ENCODE results near the gene CUEDC1. TPM values are rescaled to one million over a fixed set of nuclear protein-coding genes. Genes with fewer than 3 reads are reported as not detected.

The CUEDC1 gene
- total and polyA plus RNA-seq, 4 donors = 19.7 to 55.7 (median 29.2) TPM

DNA sequence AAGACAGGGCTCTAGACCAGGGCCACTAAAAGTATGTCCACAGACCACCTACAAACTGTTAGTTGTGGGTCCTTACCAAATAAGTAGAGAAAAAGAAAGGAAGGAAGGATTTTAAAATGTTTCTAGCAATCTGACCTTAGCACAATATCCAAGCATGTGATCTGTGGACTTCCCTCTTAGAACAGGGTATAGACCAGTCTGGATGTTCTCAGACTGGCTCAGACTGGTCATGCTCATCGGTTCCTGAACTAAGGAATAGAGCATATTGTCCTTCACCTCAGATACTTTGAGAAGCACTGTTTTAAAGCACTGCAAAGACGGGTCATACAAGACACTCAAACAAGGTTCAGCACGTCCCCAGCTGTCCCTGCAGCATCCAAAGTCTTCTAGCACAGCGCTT, 25.8 kb downstream of the CUEDC1 start:
- Histone ChIP-seq H3K27me3 (ENCODE audit: control insufficient read depth in 3 of 3, insufficient read depth in 3 of 3, low read length in 2 of 3) (no peaks in the 10 kb centered on the region), H3K4me1 (ENCODE audit: control insufficient read depth in 5 of 5, insufficient read depth in 5 of 5, low read length in 5 of 5) (peaks cover 15 to 45% (median 20%) of the 10 kb centered on the region in 5 donors), H3K9ac (ENCODE audit: insufficient read depth in 1 of 2, low read length in 2 of 2) (no peak overlapping the region), H3K4me3 (no peak overlapping the region), H3K27ac (ENCODE audit: low read depth in 1 of 2, low read length in 1 of 2) (peak overlapping the region in 1 of 2 donors; percentile 45), H3K36me3 (ENCODE audit: control insufficient read depth in 4 of 4, insufficient read depth in 4 of 4, low read length in 4 of 4) (no peaks in the 10 kb centered on the region), H3K9me3 (ENCODE audit: control insufficient read depth in 4 of 4, insufficient read depth in 3 of 4, low read length in 3 of 4) (peaks cover 0 to 2% (median 0%) of the 10 kb centered on the region in 4 donors)
- WGBS, 2 donors = 69 to 80% methylated on average over 4 of the region's 4 CpGs
- ATAC-seq (ENCODE audit: insufficient read depth, low FRiP score) = peak; percentile 34
- TF ChIP-seq, protein P1, sequence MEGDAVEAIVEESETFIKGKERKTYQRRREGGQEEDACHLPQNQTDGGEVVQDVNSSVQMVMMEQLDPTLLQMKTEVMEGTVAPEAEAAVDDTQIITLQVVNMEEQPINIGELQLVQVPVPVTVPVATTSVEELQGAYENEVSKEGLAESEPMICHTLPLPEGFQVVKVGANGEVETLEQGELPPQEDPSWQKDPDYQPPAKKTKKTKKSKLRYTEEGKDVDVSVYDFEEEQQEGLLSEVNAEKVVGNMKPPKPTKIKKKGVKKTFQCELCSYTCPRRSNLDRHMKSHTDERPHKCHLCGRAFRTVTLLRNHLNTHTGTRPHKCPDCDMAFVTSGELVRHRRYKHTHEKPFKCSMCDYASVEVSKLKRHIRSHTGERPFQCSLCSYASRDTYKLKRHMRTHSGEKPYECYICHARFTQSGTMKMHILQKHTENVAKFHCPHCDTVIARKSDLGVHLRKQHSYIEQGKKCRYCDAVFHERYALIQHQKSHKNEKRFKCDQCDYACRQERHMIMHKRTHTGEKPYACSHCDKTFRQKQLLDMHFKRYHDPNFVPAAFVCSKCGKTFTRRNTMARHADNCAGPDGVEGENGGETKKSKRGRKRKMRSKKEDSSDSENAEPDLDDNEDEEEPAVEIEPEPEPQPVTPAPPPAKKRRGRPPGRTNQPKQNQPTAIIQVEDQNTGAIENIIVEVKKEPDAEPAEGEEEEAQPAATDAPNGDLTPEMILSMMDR (IDR thresholded peaks at IDR 0.05; ENCODE audit: control extremely low read depth, extremely low read depth) = no peak
- no peak for DNase-seq

DNA sequence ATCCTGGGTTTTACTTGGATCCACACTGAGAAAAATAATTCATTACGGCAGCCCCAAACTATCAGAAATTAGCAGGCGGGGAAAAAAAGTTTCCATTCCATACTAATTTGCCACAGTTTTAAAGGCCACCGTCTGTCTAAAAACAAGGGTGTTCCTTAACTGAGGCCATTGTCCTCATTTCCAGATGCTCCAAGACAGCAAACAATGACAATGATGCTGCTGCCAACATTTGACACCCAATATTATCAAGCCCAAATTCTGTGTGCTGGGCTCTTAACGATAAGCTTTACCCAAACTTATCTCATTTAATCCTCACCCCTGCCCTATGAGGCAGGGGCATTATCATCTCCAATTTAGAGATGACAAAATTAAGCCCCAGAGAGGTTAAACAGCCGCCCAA, 26.3 kb downstream of the CUEDC1 start:
- Histone ChIP-seq H3K9me3 (ENCODE audit: control insufficient read depth in 4 of 4, insufficient read depth in 3 of 4, low read length in 3 of 4) (peaks cover 0 to 2% (median 0%) of the 10 kb centered on the region in 4 donors), H3K27ac (ENCODE audit: low read depth in 1 of 2, low read length in 1 of 2) (peak overlapping the region in 1 of 2 donors; percentile 45), H3K27me3 (ENCODE audit: control insufficient read depth in 3 of 3, insufficient read depth in 3 of 3, low read length in 2 of 3) (no peaks in the 10 kb centered on the region), H3K36me3 (ENCODE audit: control insufficient read depth in 4 of 4, insufficient read depth in 4 of 4, low read length in 4 of 4) (no peaks in the 10 kb centered on the region), H3K4me3 (no peak overlapping the region), H3K9ac (ENCODE audit: insufficient read depth in 1 of 2, low read length in 2 of 2) (peak overlapping the region in 1 of 2 donors; percentile 49), H3K4me1 (ENCODE audit: control insufficient read depth in 5 of 5, insufficient read depth in 5 of 5, low read length in 5 of 5) (peaks cover 15 to 48% (median 20%) of the 10 kb centered on the region in 5 donors)
- DNase-seq (no peak), ATAC-seq (ENCODE audit: insufficient read depth, low FRiP score) (no peak)
- 73 to 86% methylated on average over 5 of the region's 5 CpGs for WGBS, 2 donors
- TF ChIP-seq, protein P1 (IDR thresholded peaks at IDR 0.05; ENCODE audit: control extremely low read depth, extremely low read depth) = no peak

DNA sequence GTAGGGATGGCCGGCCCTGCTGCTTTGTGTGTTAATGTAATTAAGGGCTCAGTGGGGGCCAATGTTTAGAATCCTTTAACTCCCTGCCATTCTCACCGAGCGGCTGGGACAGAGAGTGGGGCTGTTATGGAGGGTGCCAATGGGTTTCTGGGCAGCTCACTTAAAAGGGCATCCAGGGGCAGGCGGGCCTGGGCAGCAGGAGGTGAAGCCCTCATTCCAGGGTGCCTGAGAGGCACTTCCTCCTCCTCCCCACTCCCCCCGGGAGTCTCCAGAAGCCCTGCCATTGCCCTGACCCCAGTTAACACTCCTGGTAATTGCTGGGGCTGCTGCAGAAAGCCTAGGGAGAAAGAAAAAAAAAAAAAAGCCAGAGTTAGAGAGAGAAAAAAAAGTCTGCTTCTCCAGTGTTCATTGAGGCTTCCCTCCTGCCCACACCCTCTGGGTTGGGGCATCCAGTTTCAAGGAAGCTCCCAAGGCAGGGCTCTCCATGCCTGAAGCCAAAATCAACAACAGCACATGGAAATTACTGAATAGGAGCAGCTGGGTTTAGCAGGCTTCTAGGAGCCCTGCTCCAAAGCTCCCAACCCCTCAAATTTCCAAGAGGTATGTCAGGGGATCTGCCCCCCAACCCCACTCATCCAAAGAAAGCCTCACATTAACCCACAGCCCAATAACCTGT, 28.0 kb downstream of the CUEDC1 start:
- no peak for ATAC-seq (ENCODE audit: insufficient read depth, low FRiP score)
- WGBS, 2 donors = 62 to 83% methylated on average over 5 of the region's 5 CpGs
- peaks cover 16 to 41% (median 20%) of the 10 kb centered on the region in 5 donors for H3K4me1 ChIP-seq (ENCODE audit: control insufficient read depth in 5 of 5, insufficient read depth in 5 of 5, low read length in 5 of 5)

More for the DNA sequence above, 28.0 kb downstream of the CUEDC1 start:
- peak; percentile 62 to 81 (median 78) for DNase-seq
- no peaks in the 10 kb centered on the region for H3K27me3 ChIP-seq (ENCODE audit: control insufficient read depth in 3 of 3, insufficient read depth in 3 of 3, low read length in 2 of 3)
- H3K9me3 ChIP-seq (ENCODE audit: control insufficient read depth in 4 of 4, insufficient read depth in 3 of 4, low read length in 3 of 4) = peaks cover 0 to 2% (median 0%) of the 10 kb centered on the region in 4 donors
- H3K9ac ChIP-seq (ENCODE audit: insufficient read depth in 1 of 2, low read length in 2 of 2) = no peak overlapping the region
- H3K4me3 ChIP-seq = no peak overlapping the region
- H3K36me3 ChIP-seq (ENCODE audit: control insufficient read depth in 4 of 4, insufficient read depth in 4 of 4, low read length in 4 of 4) = no peaks in the 10 kb centered on the region
- H3K27ac ChIP-seq (ENCODE audit: low read depth in 1 of 2, low read length in 1 of 2) = peak overlapping the region; percentile 6 to 15
- TF ChIP-seq, protein P1 (IDR thresholded peaks at IDR 0.05; ENCODE audit: control extremely low read depth, extremely low read depth) = no peak

Data from lung (tissue), 12 donors.